ENCODE measurements around the gene TCEA2.

- TF ChIP-seq CTCF (IDR thresholded peaks at IDR 0.05) = no peak
- TF ChIP-seq POLR2AphosphoS5 (IDR thresholded peaks at IDR 0.05) = no peak
These were observed 15.0 kb downstream of the TCEA2 start for GRCh38 chr20:64077876-64078551.

Measured in esophagus muscularis mucosa (tissue), 3 donors.